ENCODE measurements around the gene RAD18.

GRCh38 chr3:8837162-8837561 is 126.1 kb downstream of the RAD18 start:
- no peak for TF ChIP-seq JUND (IDR thresholded peaks at IDR 0.05)
- TF ChIP-seq POLR2AphosphoS5 (IDR thresholded peaks at IDR 0.05; ENCODE audit: low read depth, low read length): no peak
- TF ChIP-seq RCOR1 (IDR thresholded peaks at IDR 0.05; ENCODE audit: low read length): no peak
- no peak for TF ChIP-seq EP300 (IDR thresholded peaks at IDR 0.05; ENCODE audit: borderline replicate concordance in 1 of 2, low read depth in 1 of 2, low read length in 1 of 2)
- no peak for TF ChIP-seq REST (IDR thresholded peaks at IDR 0.05; ENCODE audit: low read depth, low read length)
- TF ChIP-seq TAF1 (IDR thresholded peaks at IDR 0.05; ENCODE audit: borderline replicate concordance, low read depth, low read length): no peak
- TF ChIP-seq CTCF (IDR thresholded peaks at IDR 0.05): no peak
- no peak for TF ChIP-seq YY1 (IDR thresholded peaks at IDR 0.05; ENCODE audit: low read depth)
- TF ChIP-seq, protein P1, sequence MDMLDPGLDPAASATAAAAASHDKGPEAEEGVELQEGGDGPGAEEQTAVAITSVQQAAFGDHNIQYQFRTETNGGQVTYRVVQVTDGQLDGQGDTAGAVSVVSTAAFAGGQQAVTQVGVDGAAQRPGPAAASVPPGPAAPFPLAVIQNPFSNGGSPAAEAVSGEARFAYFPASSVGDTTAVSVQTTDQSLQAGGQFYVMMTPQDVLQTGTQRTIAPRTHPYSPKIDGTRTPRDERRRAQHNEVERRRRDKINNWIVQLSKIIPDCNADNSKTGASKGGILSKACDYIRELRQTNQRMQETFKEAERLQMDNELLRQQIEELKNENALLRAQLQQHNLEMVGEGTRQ (IDR thresholded peaks at IDR 0.05; ENCODE audit: borderline replicate concordance, low read depth, low read length): no peak
- TF ChIP-seq FOSL2 (IDR thresholded peaks at IDR 0.05; ENCODE audit: borderline replicate concordance, low read depth): no peak
- TF ChIP-seq, protein P2, sequence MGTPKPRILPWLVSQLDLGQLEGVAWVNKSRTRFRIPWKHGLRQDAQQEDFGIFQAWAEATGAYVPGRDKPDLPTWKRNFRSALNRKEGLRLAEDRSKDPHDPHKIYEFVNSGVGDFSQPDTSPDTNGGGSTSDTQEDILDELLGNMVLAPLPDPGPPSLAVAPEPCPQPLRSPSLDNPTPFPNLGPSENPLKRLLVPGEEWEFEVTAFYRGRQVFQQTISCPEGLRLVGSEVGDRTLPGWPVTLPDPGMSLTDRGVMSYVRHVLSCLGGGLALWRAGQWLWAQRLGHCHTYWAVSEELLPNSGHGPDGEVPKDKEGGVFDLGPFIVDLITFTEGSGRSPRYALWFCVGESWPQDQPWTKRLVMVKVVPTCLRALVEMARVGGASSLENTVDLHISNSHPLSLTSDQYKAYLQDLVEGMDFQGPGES (IDR thresholded peaks at IDR 0.05; ENCODE audit: low read depth, low read length): no peak

All from SK-N-SH (cell line).